Measurements from ENCODE around the gene TLCD3B. TPM values are rescaled to one million over a fixed set of nuclear protein-coding genes. Genes with fewer than 3 reads are reported as not detected.

TLCD3B gene
- total RNA-seq, 2 experiments from 2014 or later: 3.5 to 3.6 TPM

DNA sequence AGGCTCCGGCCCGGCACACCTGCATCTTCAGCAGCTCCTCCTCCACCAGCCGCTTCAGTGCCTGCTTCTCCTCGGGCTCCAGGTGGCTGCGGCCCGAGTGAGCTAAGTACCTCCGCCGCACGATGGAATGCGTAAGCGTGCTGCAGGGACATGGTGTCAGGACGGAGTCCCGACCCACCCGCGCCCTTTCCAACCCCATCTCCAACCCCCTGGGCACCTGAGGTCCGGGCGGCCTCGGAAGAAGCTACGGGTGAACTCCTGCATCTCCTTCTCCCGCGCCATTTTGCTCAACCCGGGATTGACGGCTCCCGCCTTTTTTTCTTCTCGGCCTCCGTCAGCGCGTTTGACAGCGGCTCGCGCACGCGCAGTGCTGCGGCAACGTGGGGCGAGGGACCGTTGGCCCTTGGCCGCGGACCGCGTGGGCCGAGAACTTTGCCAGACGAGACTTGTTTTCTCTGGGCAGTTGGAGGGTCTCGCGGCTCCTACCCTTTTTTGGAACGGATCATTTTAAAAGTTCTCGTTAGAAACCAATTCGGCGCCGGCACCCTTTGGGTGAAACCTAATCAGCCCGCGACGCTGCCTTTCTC is 35.7 kb downstream of the TLCD3B start, which contains the start of gene HIRIP3:
HIRIP3 (minus strand) TSS at position 294 of the 587 bp plus-strand sequence; CDS start at position 282, 12 bp downstream.
- DNase-seq: peak; percentile 90
- peaks cover 30% of the 10 kb centered on the region for H3K36me3 Mint-ChIP-seq (ENCODE audit: low read depth)
- TF ChIP-seq, protein P1, sequence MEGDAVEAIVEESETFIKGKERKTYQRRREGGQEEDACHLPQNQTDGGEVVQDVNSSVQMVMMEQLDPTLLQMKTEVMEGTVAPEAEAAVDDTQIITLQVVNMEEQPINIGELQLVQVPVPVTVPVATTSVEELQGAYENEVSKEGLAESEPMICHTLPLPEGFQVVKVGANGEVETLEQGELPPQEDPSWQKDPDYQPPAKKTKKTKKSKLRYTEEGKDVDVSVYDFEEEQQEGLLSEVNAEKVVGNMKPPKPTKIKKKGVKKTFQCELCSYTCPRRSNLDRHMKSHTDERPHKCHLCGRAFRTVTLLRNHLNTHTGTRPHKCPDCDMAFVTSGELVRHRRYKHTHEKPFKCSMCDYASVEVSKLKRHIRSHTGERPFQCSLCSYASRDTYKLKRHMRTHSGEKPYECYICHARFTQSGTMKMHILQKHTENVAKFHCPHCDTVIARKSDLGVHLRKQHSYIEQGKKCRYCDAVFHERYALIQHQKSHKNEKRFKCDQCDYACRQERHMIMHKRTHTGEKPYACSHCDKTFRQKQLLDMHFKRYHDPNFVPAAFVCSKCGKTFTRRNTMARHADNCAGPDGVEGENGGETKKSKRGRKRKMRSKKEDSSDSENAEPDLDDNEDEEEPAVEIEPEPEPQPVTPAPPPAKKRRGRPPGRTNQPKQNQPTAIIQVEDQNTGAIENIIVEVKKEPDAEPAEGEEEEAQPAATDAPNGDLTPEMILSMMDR (IDR thresholded peaks at IDR 0.05): no peak
- intact Hi-C loops (cut with micrococcal nuclease): no loop called here
- H3K27ac Mint-ChIP-seq: peak within 1 kb of the TSS; percentile 99
- H3K9me3 Mint-ChIP-seq: no peaks in the 10 kb centered on the region
- peaks cover 29% of the 10 kb centered on the region for H3K4me1 Mint-ChIP-seq (ENCODE audit: low read depth)
- POLR2A ChIA-PET: interaction anchor here (0.6 to 7.7 kb wide), 17 partner anchors 9 to 188 kb away, joined by 3 to 74 read pairs (median 6); partner anchors contain the start of genes ALDOA, ASPHD1, DOC2A and KCTD13
- CTCF ChIA-PET: interaction anchor here (0.9 to 3.2 kb wide), 6 partner anchors 10 to 304 kb away, joined by 3 to 14 read pairs (median 6); partner anchors contain the start of gene PAGR1
- peak within 1 kb of the TSS; percentile 96 for H3K4me3 Mint-ChIP-seq
- peak; percentile 63 for ATAC-seq
- no peaks in the 10 kb centered on the region for H3K27me3 Mint-ChIP-seq

DNA sequence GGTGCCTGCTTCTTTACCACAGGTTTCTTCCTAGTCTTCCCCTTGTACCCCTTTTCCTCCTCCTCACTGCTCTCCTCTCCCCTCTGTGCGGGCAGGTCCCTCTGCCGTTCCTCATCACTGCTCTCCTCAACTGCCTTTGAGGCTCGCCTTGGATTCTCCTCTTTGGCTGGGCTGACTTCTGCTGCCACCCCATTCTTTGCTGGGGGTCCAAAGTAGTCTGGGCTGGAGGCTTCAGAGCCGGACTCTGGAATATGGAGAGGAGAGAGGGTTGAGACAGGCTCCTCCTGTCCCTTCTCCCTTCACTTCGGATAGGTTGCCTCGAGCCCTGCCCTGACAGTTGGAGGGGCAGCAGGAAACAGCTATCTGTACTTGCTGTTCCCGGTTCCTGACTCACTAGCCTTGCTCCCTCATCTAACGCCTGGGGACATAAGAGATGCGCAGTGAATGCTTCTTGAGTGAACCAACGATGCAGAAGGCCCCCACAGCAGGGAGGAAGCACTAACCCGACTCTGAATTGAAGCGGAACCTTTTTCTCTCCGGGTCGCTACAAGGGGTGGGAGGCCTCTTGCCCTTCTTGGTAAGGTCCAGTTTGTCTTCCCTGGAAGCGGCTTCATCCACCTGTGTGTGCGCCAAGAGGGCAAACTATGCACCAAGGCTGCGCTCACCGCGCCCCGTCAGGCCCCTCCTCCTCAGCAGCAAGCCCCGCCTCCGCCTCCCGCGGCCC is 36.3 kb downstream of the TLCD3B start:
- H3K27ac Mint-ChIP-seq: peak overlapping the region; percentile 99
- no peaks in the 10 kb centered on the region for H3K27me3 Mint-ChIP-seq
- TF ChIP-seq, protein P1 (IDR thresholded peaks at IDR 0.05): no peak
- H3K4me1 Mint-ChIP-seq (ENCODE audit: low read depth): peaks cover 29% of the 10 kb centered on the region
- DNase-seq: peak; percentile 76
- intact Hi-C loops (cut with micrococcal nuclease): no loop called here
- H3K4me3 Mint-ChIP-seq: peak overlapping the region; percentile 96
- no peaks in the 10 kb centered on the region for H3K9me3 Mint-ChIP-seq
- peak; percentile 49 for ATAC-seq
- peaks cover 30% of the 10 kb centered on the region for H3K36me3 Mint-ChIP-seq (ENCODE audit: low read depth)
- ChIA-PET CTCF (interaction anchor here (1.0 to 3.2 kb wide), 5 partner anchors 11 to 178 kb away, joined by 3 to 14 read pairs (median 6); partner anchors contain the start of gene PAGR1), POLR2A (interaction anchor here (0.7 to 7.7 kb wide), 15 partner anchors 9 to 187 kb away, joined by 3 to 74 read pairs (median 6); partner anchors contain the start of genes ALDOA, ASPHD1, DOC2A and MAZ)

DNA sequence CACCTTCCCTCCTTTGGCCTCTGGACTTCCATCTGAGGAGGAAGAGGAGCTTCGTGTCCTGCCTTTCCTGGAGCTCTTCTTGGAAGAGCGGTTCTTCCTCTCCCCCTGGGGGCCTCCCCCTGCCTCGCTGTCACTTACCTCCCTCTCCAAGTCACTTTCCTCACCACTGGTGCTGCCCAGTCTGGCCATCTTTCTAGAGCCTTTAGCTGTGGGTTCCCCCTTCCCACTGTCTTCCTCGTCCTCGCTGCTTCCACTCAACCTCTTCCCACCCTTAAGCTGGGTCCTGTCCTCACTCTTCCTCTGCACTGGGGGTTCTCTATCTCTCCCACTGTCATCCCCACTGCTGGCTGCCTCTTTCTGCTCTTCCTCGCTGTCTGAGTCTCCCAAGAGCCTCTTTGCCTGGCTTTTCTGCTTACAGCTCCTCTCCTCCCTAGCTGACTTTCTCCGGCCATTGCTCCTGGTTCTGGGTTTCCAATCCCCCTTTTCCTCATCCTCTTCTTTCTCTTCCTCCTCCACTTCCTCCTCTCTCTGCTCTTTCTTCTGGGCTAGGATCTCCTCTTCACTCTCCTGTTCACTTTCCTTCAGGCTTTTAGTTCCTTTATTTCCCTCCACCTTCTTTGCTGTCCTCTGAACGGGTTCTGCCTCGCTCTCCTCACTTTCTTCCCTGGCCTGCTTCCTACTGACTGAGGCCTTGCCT is 37.0 kb downstream of the TLCD3B start:
- Mint-ChIP-seq H3K9me3 (no peaks in the 10 kb centered on the region), H3K4me1 (ENCODE audit: low read depth) (peaks cover 26% of the 10 kb centered on the region), H3K36me3 (ENCODE audit: low read depth) (peaks cover 30% of the 10 kb centered on the region), H3K27ac (peak overlapping the region; percentile 99), H3K27me3 (no peaks in the 10 kb centered on the region), H3K4me3 (peak overlapping the region; percentile 96)
- ATAC-seq (no peak), DNase-seq (no peak)
- TF ChIP-seq, protein P1 (IDR thresholded peaks at IDR 0.05): no peak
- CTCF ChIA-PET: interaction anchor here (1.5 to 1.7 kb wide), 2 partner anchors 33 to 39 kb away, joined by 5 to 7 read pairs; no protein-coding TSS in a partner anchor
- intact Hi-C loops (cut with micrococcal nuclease): no loop called here
- POLR2A ChIA-PET: interaction anchor here (0.8 to 7.7 kb wide), 6 partner anchors 8 to 69 kb away, joined by 3 to 74 read pairs (median 10); partner anchors contain the start of genes TAOK2 and TMEM219

DNA sequence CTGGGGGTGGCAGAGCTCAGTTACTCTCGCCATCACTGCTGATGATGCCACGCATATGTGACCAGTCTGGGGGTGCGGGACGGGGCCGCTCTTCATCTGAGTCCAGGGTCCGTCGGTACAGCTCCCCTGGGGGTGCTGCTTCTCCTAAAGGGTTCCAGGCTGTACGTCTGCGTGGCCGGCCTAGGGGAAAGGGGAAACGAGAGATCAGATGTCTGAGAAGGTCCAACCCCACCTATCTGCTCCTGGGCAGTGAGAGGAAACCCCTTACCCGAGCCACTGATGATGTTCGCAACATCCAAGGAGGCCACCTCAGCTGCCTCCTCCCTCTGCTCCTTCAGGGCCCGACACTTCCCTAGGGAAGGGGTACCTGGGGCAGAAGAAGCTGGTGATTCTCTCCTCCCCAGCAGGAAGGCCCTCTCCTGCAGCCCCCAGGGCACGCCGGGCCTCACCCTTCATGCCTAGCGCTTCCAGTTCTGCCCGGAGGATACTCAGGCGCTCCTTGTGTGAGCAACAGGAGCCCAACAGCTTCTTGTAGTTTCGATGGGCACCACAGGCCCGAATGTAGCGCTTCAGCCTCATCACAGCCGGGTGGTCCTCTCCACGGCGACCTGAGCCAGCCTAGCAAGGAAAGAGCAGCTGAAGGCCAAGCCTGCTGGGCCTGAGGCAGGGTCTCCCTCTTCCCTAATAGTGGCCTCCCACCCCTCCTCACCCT is 37.7 kb downstream of the TLCD3B start:
- no peak for DNase-seq
- TF ChIP-seq, protein P1 (IDR thresholded peaks at IDR 0.05): no peak
- Mint-ChIP-seq H3K27me3 (no peaks in the 10 kb centered on the region), H3K36me3 (ENCODE audit: low read depth) (peaks cover 28% of the 10 kb centered on the region), H3K4me1 (ENCODE audit: low read depth) (peaks cover 24% of the 10 kb centered on the region), H3K27ac (peak overlapping the region; percentile 44), H3K4me3 (no peak overlapping the region), H3K9me3 (no peaks in the 10 kb centered on the region)
- no peak for ATAC-seq
- POLR2A ChIA-PET: interaction anchor here (0.6 to 7.7 kb wide), 5 partner anchors 7 to 193 kb away, joined by 3 to 74 read pairs (median 4); partner anchors contain the start of genes TAOK2 and TMEM219
- CTCF ChIA-PET: interaction anchor here (1.5 to 1.7 kb wide), 2 partner anchors 32 to 40 kb away, joined by 5 to 7 read pairs; no protein-coding TSS in a partner anchor
- intact Hi-C loops (cut with micrococcal nuclease): no loop called here
